H1 (cell line): Measurements from ENCODE around the gene CNIH3. TPM values are rescaled to one million over a fixed set of nuclear protein-coding genes. Genes with fewer than 3 reads are reported as not detected.

Experiments used
- CTCF ChIA-PET: fragments of 300-600 bp; sonication (Branson Sonifier 250); formaldehyde crosslinking; loops from one replicate; lab custom pipeline; 2021; ENCODE audit not compliant: partially characterized antibody; lab: Charles Lee
- POLR2A ChIA-PET: fragments of 300-600 bp; sonication (Branson Sonifier 250); formaldehyde crosslinking; loops from one replicate; lab custom pipeline; 2021; ENCODE audit warnings: inconsistent platforms; ENCODE audit not compliant: partially characterized antibody; lab: Charles Lee
- DNase-seq, 2 experiments: peaks; one replicate each; pipeline versions ENCODE4 v3.0.0 to v3.0.0-alpha.2; 2010 to 2022; ENCODE audit warnings: low spot score in 2 of 2, low read depth in 1 of 2, mixed read lengths in 1 of 2
- FAIRE-seq: peaks from 2 replicates; lab custom pipeline; 2011; peaks lifted over from hg19 to GRCh38; lab: Jason Lieb, UNC
- H2AFZ ChIP-seq: 2 replicates; pipeline ENCODE4 v1.8.1; 2012; ENCODE audit warnings: low read length, inconsistent platforms
- H2AK5ac ChIP-seq: 2 replicates; pipeline ENCODE4 v1.6.1; 2013; ENCODE audit warnings: low read depth, low read length
- H2BK120ac ChIP-seq: replicated peaks from 2 replicates; pipeline ENCODE3; 2013; ENCODE audit warnings: low read depth, low read length, inconsistent platforms
- H2BK12ac ChIP-seq: 2 replicates; pipeline ENCODE4 v1.6.1; 2013; ENCODE audit warnings: low read depth, low read length
- H2BK15ac ChIP-seq: 2 replicates; pipeline ENCODE4 v1.6.1; 2013; ENCODE audit warnings: low read length
- H2BK20ac ChIP-seq: 2 replicates; pipeline ENCODE4 v1.6.1; 2013; ENCODE audit warnings: low read length
- H2BK5ac ChIP-seq: 2 replicates; pipeline ENCODE4 v1.6.1; 2013; ENCODE audit warnings: low read depth, low read length
- H3K14ac ChIP-seq: 2 replicates; pipeline ENCODE4 v1.6.1; 2013; ENCODE audit warnings: inconsistent platforms; ENCODE audit not compliant: insufficient read length
- H3K18ac ChIP-seq: 2 replicates; pipeline ENCODE4 v1.6.1; 2013; ENCODE audit warnings: low read length; ENCODE audit errors: extremely low read depth
- H3K23ac ChIP-seq: 2 replicates; pipeline ENCODE4 v1.6.1; 2013; ENCODE audit warnings: inconsistent platforms; ENCODE audit not compliant: insufficient read length
- H3K23me2 ChIP-seq: 2 replicates; pipeline ENCODE4 v1.6.1; 2013; ENCODE audit warnings: low read depth, low read length
- H3K27ac ChIP-seq: 2 replicates; pipeline ENCODE4 v1.6.1; 2011; ENCODE audit warnings: low read depth, low read length, inconsistent platforms
- H3K27me3 ChIP-seq, 4 experiments: replicated peaks in 1 of 4; 1 replicate in 1 of 4; 2 replicates in 3 of 4; pipeline versions ENCODE4 v1.6.1 to v1.8.1; 2011 to 2013; ENCODE audit warnings: low read length in 3 of 4, mild to moderate bottlenecking in 3 of 4, inconsistent platforms in 2 of 4, mixed read lengths in 2 of 4, moderate library complexity in 1 of 4; ENCODE audit not compliant: control insufficient read depth in 3 of 4, insufficient read depth in 3 of 4; ENCODE audit errors: extremely low read depth in 1 of 4
- H3K36me3 ChIP-seq, 4 experiments: 2 replicates each; pipeline versions ENCODE4 v1.6.1 to v1.8.1; 2011 to 2013; ENCODE audit warnings: mild to moderate bottlenecking in 4 of 4, low read length in 3 of 4, moderate library complexity in 2 of 4, control low read depth in 1 of 4, inconsistent platforms in 1 of 4; ENCODE audit not compliant: insufficient read depth in 4 of 4, control insufficient read depth in 2 of 4
- H3K4ac ChIP-seq: replicated peaks from 2 replicates; pipeline ENCODE3; 2013; ENCODE audit warnings: low read length, low read depth, mixed read lengths, inconsistent platforms; ENCODE audit not compliant: insufficient read length
- H3K4me1 ChIP-seq, 4 experiments: replicated peaks in 1 of 4; 1 replicate in 1 of 4; 2 replicates in 3 of 4; pipeline versions ENCODE4 v1.6.1 to v1.8.1; 2011 to 2013; ENCODE audit warnings: low read length in 3 of 4, inconsistent platforms in 2 of 4, mixed read lengths in 1 of 4; ENCODE audit not compliant: insufficient read depth in 4 of 4, control insufficient read depth in 3 of 4
- H3K4me2 ChIP-seq, 2 experiments: 2 replicates each; pipeline versions ENCODE4 v1.6.1 to v1.8.1; 2011 to 2013; ENCODE audit warnings: low read depth in 2 of 2, low read length in 2 of 2, control low read depth in 1 of 2, inconsistent platforms in 1 of 2, mild to moderate bottlenecking in 1 of 2; ENCODE audit not compliant: insufficient read depth in 1 of 2
- H3K4me3 ChIP-seq, 4 experiments: fragments of 200-600, 300-600 bp in 1 of 4; sonication (generic), shearing (Covaris generic), sonication (Bioruptor Twin) in 1 of 4; 2 replicates each; pipeline versions ENCODE4 v1.5.1 to v1.8.1; 2011 to 2016; ENCODE audit warnings: low read length in 4 of 4, low read depth in 3 of 4, control low read depth in 2 of 4, inconsistent platforms in 2 of 4, mild to moderate bottlenecking in 2 of 4, mixed read lengths in 1 of 4, moderate library complexity in 1 of 4; ENCODE audit not compliant: insufficient read depth in 2 of 4; ENCODE audit errors: extremely low read depth in 1 of 4
- H3K56ac ChIP-seq: replicated peaks from 2 replicates; pipeline ENCODE3; 2013; ENCODE audit warnings: low read depth, mild to moderate bottlenecking, mixed read lengths, low read length, inconsistent platforms; ENCODE audit not compliant: insufficient read length
- H3K79me1 ChIP-seq: 2 replicates; pipeline ENCODE4 v1.6.1; 2013; ENCODE audit warnings: low read depth, low read length, control low read depth
- H3K79me2 ChIP-seq, 2 experiments: 2 replicates each; pipeline versions ENCODE4 v1.6.1 to v1.8.1; 2012 to 2013; ENCODE audit warnings: low read length in 2 of 2, mild to moderate bottlenecking in 2 of 2, inconsistent platforms in 1 of 2; ENCODE audit not compliant: insufficient read depth in 2 of 2, control insufficient read depth in 1 of 2
- H3K9ac ChIP-seq, 4 experiments: replicated peaks in 1 of 4; 1 replicate in 1 of 4; 2 replicates in 3 of 4; pipeline versions ENCODE4 v1.6.1 to v1.8.1; 2011 to 2013; ENCODE audit warnings: low read depth in 3 of 4, low read length in 3 of 4, control low read depth in 2 of 4, mild to moderate bottlenecking in 2 of 4, moderate library complexity in 2 of 4, inconsistent platforms in 1 of 4; ENCODE audit errors: extremely low read depth in 1 of 4
- H3K9me3 ChIP-seq, 2 experiments: 2 replicates each; pipeline versions ENCODE4 v1.6.1 to v1.8.1; 2012 to 2013; ENCODE audit warnings: mild to moderate bottlenecking in 2 of 2, moderate library complexity in 2 of 2, control low read depth in 1 of 2, inconsistent platforms in 1 of 2, low read depth in 1 of 2, low read length in 1 of 2, mixed read lengths in 1 of 2; ENCODE audit not compliant: insufficient read depth in 2 of 2
- H4K20me1 ChIP-seq, 2 experiments: replicated peaks in 1 of 2; 2 replicates each; pipeline versions ENCODE3 to v1.8.1; 2011 to 2013; ENCODE audit warnings: inconsistent platforms in 2 of 2, low read length in 2 of 2, mild to moderate bottlenecking in 1 of 2; ENCODE audit not compliant: insufficient read depth in 2 of 2, control insufficient read depth in 1 of 2
- H4K5ac ChIP-seq: 2 replicates; pipeline ENCODE4 v1.6.1; 2013; ENCODE audit warnings: low read length, low read depth, mixed read lengths, inconsistent platforms; ENCODE audit not compliant: insufficient read length
- H4K8ac ChIP-seq: 2 replicates; pipeline ENCODE4 v1.8.0; 2013; ENCODE audit warnings: mild to moderate bottlenecking, moderate library complexity, low read length, inconsistent platforms; ENCODE audit not compliant: insufficient read depth; ENCODE audit errors: extremely low read depth
- H4K91ac ChIP-seq: replicated peaks from 2 replicates; pipeline ENCODE3; 2013; ENCODE audit warnings: low read length, mixed read lengths, inconsistent platforms; ENCODE audit not compliant: insufficient read length
- ATF3 ChIP-seq: IDR thresholded peaks from 2 replicates; pipeline ENCODE4 v1.6.1; 2011; ENCODE audit warnings: low read depth, mild to moderate bottlenecking, low read length; ENCODE audit not compliant: insufficient read depth
- CBX5 ChIP-seq: fragments of 300-800, 300-1000 bp; sonication (generic); IDR thresholded peaks from 2 replicates; pipeline ENCODE4 v1.7.1; 2016; ENCODE audit warnings: antibody characterized with exemption, low read length, low read depth
- CBX8 ChIP-seq: fragments of 300-800, 300-1000 bp; sonication (generic); IDR thresholded peaks from 2 replicates; pipeline ENCODE4 v1.7.1; 2016; ENCODE audit warnings: low read depth, low read length, borderline replicate concordance
- CEBPB ChIP-seq: IDR thresholded peaks from 2 replicates; pipeline ENCODE4 v1.6.1; 2012; ENCODE audit warnings: low read depth, low read length
- KDM4A ChIP-seq: IDR thresholded peaks from one replicate; pipeline ENCODE4 v1.7.1; 2012; ENCODE audit warnings: low read depth, mild to moderate bottlenecking, moderate library complexity, low read length, inconsistent platforms; ENCODE audit not compliant: severe bottlenecking
- SUZ12 ChIP-seq: fragments of 200-600 bp; sonication (generic); IDR thresholded peaks from 2 replicates; pipeline ENCODE4 v1.6.1; 2012; ENCODE audit warnings: mild to moderate bottlenecking, inconsistent platforms, low read length, moderate library complexity, mixed read lengths
- WGBS, 2 experiments: shearing (Covaris generic) in 1 of 2; methylation state at CpG; one replicate each; pipeline versions ENCODE4 v1.1.6 to v1.1.7; 2013 to 2015; ENCODE audit warnings: low lambda C conversion rate in 2 of 2, mixed read lengths in 2 of 2, inconsistent platforms in 1 of 2, low coverage in 1 of 2, missing lambda C conversion rate in 1 of 2; ENCODE audit not compliant: insufficient replicate concordance in 2 of 2, insufficient coverage in 1 of 2, insufficient read length in 1 of 2; ENCODE audit errors: extremely low coverage in 1 of 2, missing lambda C conversion rate in 1 of 2; 5-methylcytosine and 5-hydroxymethylcytosine counted together
- polyA plus RNA-seq, 7 experiments: library from polyadenylated mRNA; depleted of rRNA in 3 of 7; stranded (reverse) in 5 of 7; unstranded in 2 of 7; fragments of >200 nt in 5 of 7; fragments of 200-250 nt in 2 of 7; gene quantifications; 1 replicate in 5 of 7; 2 replicates in 1 of 7; 4 replicates in 1 of 7; pipeline versions ENCODE4 v1.2.1 to v1.2.3, GENCODE V29; 2011 to 2013; ENCODE audit warnings: missing spikeins in 2 of 7, mixed read lengths in 2 of 7
- total RNA-seq: library from RNA; stranded (reverse); fragmentation: NEBNext Ultra II Directional; extraction: Animal tissue kit (Norgen Biotek cat#: 25700); gene quantifications from 2 replicates; pipeline ENCODE4 v1.2.1, GENCODE V29; 2021

CNIH3 gene
- total and polyA plus RNA-seq, 2 of the 8 experiments (the other 6 are each of a cell fraction or from before 2014, with no cell fraction given) = 3.7 to 5.6 TPM

DNA sequence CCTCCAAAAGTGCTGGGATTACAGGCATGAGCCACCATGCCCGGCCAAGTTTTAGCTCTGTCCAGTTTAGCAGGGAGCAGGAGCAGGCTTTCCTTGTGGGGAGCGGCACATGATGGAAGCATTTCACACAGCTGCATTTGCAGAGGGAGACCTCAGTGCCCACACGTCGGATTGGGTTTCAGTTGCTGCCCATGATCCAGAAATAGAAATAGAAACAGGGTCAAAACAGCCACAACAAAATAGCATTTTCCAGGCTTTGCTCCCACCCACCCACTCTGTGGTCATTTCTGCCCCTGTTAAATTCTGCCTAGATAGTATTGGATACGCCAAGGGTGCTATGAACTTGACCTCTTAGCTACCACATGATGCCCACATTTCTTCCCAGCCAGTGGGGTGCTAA lies 128.4 kb downstream of the CNIH3 start:
- CTCF ChIA-PET = interaction anchor here (1.1 to 5.6 kb wide), 4 partner anchors 10 to 112 kb away, joined by 3 to 37 read pairs (median 14); no protein-coding TSS in a partner anchor
- no peak overlapping the region for H3K56ac ChIP-seq
- no peak overlapping the region for H3K14ac ChIP-seq
- no peaks in the 10 kb centered on the region for H3K79me1 ChIP-seq
- no peak overlapping the region for H2BK12ac ChIP-seq
- H3K27me3 ChIP-seq = no peaks in the 10 kb centered on the region
- H2BK20ac ChIP-seq = no peak overlapping the region
- POLR2A ChIA-PET = no interaction called here
- no peak overlapping the region for H4K91ac ChIP-seq
- no peak overlapping the region for H2BK5ac ChIP-seq
- no peak overlapping the region for H2AFZ ChIP-seq
- H2BK15ac ChIP-seq = no peak overlapping the region
- no peak for TF ChIP-seq KDM4A
- TF ChIP-seq CBX5 = no peak
- no peak for TF ChIP-seq SUZ12
- no peak for TF ChIP-seq CEBPB
- no peak for TF ChIP-seq CBX8
- TF ChIP-seq ATF3 = no peak
- no peak overlapping the region; the same call in 1 of the 2 replicates for H4K8ac ChIP-seq
- no peak overlapping the region for H3K27ac ChIP-seq
- H4K20me1 ChIP-seq = no peaks in the 10 kb centered on the region
- FAIRE-seq (no peak), DNase-seq (no peak)
- H3K4me3 ChIP-seq = no peak overlapping the region
- no peak overlapping the region for H2AK5ac ChIP-seq
- no peaks in the 10 kb centered on the region for H3K4me1 ChIP-seq
- no peak overlapping the region for H3K4ac ChIP-seq
- no peaks in the 10 kb centered on the region for H3K23me2 ChIP-seq
- H3K4me2 ChIP-seq = no peak overlapping the region
- no peak overlapping the region for H2BK120ac ChIP-seq
- no peaks in the 10 kb centered on the region for H3K36me3 ChIP-seq
- no peak overlapping the region for H3K18ac ChIP-seq
- WGBS, 2 experiments = 91% methylated on average over 5 of the region's 5 CpGs; no CpG with 5 or more reads in 1 of the 2 experiments
- no peak overlapping the region for H3K9ac ChIP-seq
- H3K9me3 ChIP-seq = no peaks in the 10 kb centered on the region
- H4K5ac ChIP-seq = no peak overlapping the region
- H3K23ac ChIP-seq = no peak overlapping the region
- H3K79me2 ChIP-seq = no peaks in the 10 kb centered on the region
